Frontal cortex (tissue), 4 donors: ENCODE results near the gene ATRX. TPM values are rescaled to one million over a fixed set of nuclear protein-coding genes. Genes with fewer than 3 reads are reported as not detected.
"Not testable (repeated sequence)": the region's sequence is repeated elsewhere in the genome, so short reads cannot be mapped to it uniquely, and the experiment has no call there.

Experiments used
- DNase-seq, 2 donors: peaks; one replicate each; pipeline ENCODE4 v3.0.0; 2012; ENCODE audit warnings: low spot score in 2 of 2
- FAIRE-seq: peaks from 2 replicates; lab custom pipeline; 2012; peaks lifted over from hg19 to GRCh38; lab: Jason Lieb, UNC
- small RNA-seq: library from RNA; depleted of rRNA; stranded (forward); fragments of <200 nt; gene quantifications from one replicate; pipeline ENCODE3, GENCODE V24; 2014
- total RNA-seq: library from RNA; depleted of rRNA; stranded (reverse); fragments of >200 nt; gene quantifications from one replicate; pipeline ENCODE4 v1.2.3, GENCODE V29; 2014
- donor health status: control.
- donor health status: control.
- donor health status: control.

Gene ATRX
- total RNA-seq, 1 donor from 2014 or later: 229 TPM

DNA sequence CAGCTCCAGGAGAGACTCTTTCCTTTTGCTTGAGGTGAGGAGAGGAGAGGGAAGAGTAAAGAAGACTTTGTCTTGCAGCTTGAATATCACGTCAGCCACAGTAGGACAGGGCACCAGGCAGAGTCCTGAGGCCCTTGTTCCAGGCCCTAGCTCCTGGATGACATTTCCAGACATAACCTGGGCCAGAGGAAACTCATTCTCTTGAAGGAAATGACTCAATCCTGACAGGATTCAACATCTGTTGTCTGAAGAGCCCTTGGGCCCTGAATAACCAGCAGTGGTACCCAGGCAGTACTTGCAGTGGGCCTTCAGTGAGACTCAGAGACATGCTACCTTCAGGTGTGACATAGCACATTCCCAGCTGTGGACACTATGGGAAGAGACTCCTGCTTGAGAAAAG lies 276.0 kb downstream of the ATRX start:
- FAIRE-seq: no peak
- no peak for DNase-seq

DNA sequence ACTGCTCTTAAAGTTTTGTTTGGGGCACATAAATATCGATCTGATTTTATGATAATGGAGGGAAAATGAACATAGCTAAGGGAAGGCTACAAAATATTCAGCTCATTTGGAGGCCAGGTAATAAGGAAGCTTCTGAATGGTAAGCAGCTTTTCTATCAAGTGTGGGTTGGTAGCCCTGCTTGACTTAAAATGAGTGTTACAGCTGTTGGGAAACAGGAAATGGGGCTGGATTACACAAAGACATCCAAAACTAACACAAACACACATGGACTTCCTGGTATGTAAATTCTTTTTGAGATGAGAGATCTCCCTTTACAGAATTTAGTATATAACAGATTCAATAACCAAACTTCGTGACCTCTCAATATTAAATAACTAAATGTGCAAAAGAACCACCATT lies 280.8 kb downstream of the ATRX start:
- FAIRE-seq: no peak
- no peak for DNase-seq

DNA sequence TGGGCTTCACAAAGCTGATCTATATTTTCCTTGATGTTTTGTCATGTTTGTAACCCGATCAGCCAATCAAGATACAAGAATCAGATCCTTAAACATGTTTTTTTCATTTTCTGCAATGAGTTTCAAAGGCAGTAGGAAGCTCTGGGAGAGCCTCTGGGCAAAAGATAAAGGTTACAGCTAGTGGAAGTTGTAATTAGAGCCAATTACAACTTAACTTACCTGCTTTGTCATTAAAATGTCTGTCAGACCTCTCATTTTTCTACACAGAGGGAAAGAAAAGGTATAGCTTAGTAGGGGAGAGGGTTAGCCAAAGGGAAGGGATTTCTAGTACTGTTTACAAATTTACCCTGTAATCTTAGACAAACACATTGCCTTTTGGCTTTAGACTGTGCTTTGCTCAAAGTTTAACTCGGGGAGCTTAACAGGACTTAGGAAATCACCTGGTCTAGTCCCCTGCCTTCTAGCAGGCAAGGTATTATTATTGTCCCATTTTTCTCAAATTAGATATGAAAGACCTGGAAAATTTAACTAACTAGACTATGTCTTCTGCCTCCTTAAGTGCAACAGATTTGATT lies 283.0 kb downstream of the ATRX start:
- no peak for FAIRE-seq
- DNase-seq: no peak

DNA sequence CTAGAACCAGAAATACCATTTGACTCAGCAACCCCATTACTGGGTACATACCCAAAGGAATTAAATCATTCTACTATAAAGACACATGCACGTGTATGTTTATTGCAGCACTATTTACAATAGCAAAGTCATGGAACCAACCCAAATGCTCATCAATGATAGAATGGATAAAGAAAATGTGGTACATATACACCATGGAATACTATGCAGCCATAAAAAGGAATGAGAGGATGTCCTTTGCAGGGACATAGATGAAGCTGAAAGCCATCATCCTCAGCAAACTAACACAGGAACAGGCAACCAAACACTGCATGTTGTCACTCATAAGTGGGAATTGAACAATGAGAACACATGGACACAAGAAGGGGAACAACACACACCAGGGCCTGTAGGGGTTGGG lies 285.9 kb downstream of the ATRX start:
- FAIRE-seq, DNase-seq: not testable (repeated sequence)

DNA sequence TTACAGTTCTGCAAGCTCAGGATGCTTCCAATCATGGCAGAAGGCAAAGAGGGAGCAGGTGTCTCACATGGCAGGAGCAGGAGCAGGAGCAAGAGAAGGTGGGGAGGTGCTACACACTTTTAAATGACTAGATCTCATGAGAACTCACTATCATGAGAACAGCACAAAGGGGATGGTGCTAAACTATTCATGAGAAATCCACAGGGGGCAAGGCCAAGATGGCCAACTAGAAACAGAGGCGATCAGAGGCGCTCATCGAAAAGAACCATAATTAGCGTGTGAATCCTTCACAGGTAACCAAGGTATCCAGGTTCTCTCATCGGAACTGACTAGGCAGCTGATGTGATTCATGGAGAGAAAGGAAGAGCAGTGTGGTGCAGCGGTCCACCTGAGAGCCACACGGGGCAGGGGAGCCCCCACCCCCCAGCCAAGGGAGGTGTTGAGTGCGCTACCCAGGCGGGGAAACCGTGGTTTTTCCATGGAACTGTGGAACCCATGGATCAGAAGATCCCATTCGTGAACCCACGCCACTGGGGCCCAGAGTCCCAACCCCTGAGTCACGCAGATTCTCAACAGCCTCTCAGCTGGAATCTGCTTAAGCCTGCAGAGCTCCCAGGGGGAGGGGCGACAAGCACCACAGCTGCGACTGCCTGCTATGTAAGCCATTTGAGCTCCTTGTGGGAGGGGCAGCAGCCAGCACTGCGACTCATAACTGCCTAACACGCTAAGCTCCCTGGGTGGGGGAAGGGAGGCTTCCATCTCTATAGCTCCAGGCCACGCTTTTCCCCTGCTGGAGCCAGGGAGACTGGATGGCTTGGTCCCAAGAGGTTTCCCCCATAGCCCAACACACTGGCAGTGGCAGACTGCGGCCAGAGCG lies 292.1 kb downstream of the ATRX start:
- DNase-seq: no peak
- no peak for FAIRE-seq

DNA sequence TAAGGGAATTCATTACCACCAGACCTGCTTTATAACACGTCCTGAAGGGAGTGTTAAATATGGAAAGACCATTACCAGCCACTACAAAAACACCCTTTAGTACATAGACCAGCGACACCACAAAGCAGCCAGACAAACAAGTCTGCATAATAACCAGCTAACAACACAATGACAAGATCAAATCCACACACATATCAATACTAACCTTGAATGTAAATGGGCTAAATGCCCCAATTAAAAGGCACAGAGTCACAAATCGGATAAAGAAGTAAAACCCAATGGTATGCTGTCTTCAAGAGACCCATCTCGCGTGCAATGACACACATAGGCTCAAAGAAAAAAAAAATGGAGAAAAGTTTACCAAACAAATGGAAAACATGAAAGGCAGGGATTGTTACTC lies 302.0 kb downstream of the ATRX start:
- no peak for FAIRE-seq
- no peak for DNase-seq

DNA sequence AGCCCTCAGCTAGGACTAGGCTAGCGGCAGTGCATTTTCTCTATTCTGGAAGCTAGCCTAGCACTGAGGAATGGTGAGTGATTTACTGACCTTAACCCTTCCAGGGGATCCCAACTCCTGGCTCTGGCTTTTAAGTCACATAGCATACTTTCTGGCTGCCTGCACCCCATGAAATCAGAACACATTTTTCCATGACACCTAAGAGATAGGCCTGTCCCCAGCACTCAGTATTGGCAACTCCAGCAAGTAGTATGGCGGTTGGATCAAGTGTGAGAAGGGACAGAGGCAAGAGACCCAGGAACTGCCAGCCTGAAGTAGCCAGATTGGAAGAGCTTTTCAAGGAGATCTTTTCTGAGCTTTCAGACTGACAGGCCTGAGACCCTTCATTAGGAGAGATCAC lies 330.6 kb downstream of the ATRX start:
- FAIRE-seq: no peak

More for the DNA sequence above, 330.6 kb downstream of the ATRX start:
- no peak for DNase-seq

Small RNA genes lying within 50 kb of the gene (small RNA-seq; reads per million reads assigned to genes)
- not detected for gene FABP5P15

Other genes starting within 250 kb of the ATRX start
- 19.6 TPM for gene MAGT1, start 109.2 kb upstream of the ATRX start, total RNA-seq
- 79.9 TPM for gene COX7B, start 113.3 kb upstream of the ATRX start, total RNA-seq
- 15.1 TPM for gene ATP7A, start 124.5 kb upstream of the ATRX start, total RNA-seq
- gene PGAM4, start 183.4 kb upstream of the ATRX start, total RNA-seq: not detected